ENCODE data around the gene NIPSNAP2. TPM values are rescaled to one million over a fixed set of nuclear protein-coding genes. Genes with fewer than 3 reads are reported as not detected.

The NIPSNAP2 gene
- polyA plus RNA-seq, 3 donors, result 43.2 to 97.5 (median 88.0) TPM

- Mint-ChIP-seq H3K27me3 (ENCODE audit: low read depth in 3 of 3) (peaks cover 0 to 9% (median 7%) of the 10 kb centered on the region in 3 donors), H3K4me3 (peak overlapping the region; percentile 88 to 94), H3K36me3 (peaks cover 20 to 26% of the 10 kb centered on the region in 2 donors), H3K4me1 (peaks cover 23% of the 10 kb centered on the region), H3K27ac (peak overlapping the region; percentile 90 to 97 (median 96)), H3K9me3 (no peaks in the 10 kb centered on the region)
- H4K20me1 ChIP-seq (ENCODE audit: insufficient read depth, low read length), result peaks cover 25% of the 10 kb centered on the region
- peaks cover 0 to 5% of the 10 kb centered on the region in 2 donors for H3K27me3 ChIP-seq (ENCODE audit: control insufficient read depth in 2 of 2, insufficient read depth in 2 of 2, low read length in 2 of 2)
- H3K27ac ChIP-seq (ENCODE audit: low read depth in 1 of 2, low read length in 2 of 2), result peak overlapping the region; percentile 88 to 92
- peak overlapping the region; percentile 80 for H3K4me2 ChIP-seq (replicated peaks; ENCODE audit: extremely low read depth, low read length, poor library complexity, severe bottlenecking)
- H3K4me3 ChIP-seq (replicated peaks in 1 of 3; ENCODE audit: low read depth in 2 of 3, low read length in 3 of 3), result peak overlapping the region; percentile 64 to 79 (median 66)
- peaks cover 8 to 19% of the 10 kb centered on the region in 2 donors for H3K36me3 ChIP-seq (replicated peaks in 1 of 2; ENCODE audit: control insufficient read depth in 1 of 2, insufficient read depth in 2 of 2, low read length in 2 of 2)
- H3K4me1 ChIP-seq (ENCODE audit: control insufficient read depth in 1 of 2, insufficient read depth in 2 of 2, low read length in 2 of 2), result peaks cover 18% of the 10 kb centered on the region in 2 donors
- WGBS (ENCODE audit: insufficient coverage), result 0% methylated on average over 3 of the region's 14 CpGs
- no peak for TF ChIP-seq CTCF (IDR thresholded peaks at IDR 0.05)
- peaks cover 45% of the 10 kb centered on the region for H3K79me2 ChIP-seq (ENCODE audit: insufficient read depth, low read length)
- H2AFZ ChIP-seq (ENCODE audit: insufficient read depth, low read depth, low read length, poor library complexity, severe bottlenecking), result peak overlapping the region; percentile 69
- no peaks in the 10 kb centered on the region for H3K9me3 ChIP-seq (replicated peaks in 1 of 2; ENCODE audit: control insufficient read depth in 1 of 2, insufficient read depth in 1 of 2, low read length in 2 of 2)
- DNase-seq, result no peak
- peak overlapping the region; percentile 80 for H3K9ac ChIP-seq (ENCODE audit: insufficient read depth, low read length, poor library complexity, severe bottlenecking)
- intact Hi-C loops (cut with micrococcal nuclease), result loop anchor here in 1 of 2 donors (10.0 kb wide), 1 partner anchor 370 kb away; no protein-coding TSS in a partner anchor
Measured at GRCh38 chr7:55965100-55965470, 700 bp downstream of the NIPSNAP2 start.

GRCh38 chr7:55965805-55966421 is 1.5 kb downstream of the NIPSNAP2 start:
- H3K27me3 Mint-ChIP-seq (ENCODE audit: low read depth in 3 of 3), result peaks cover 0 to 9% (median 7%) of the 10 kb centered on the region in 3 donors

More at GRCh38 chr7:55965805-55966421, 1.5 kb downstream of the NIPSNAP2 start:
- Histone ChIP-seq H3K79me2 (ENCODE audit: insufficient read depth, low read length) (peaks cover 53% of the 10 kb centered on the region), H3K4me2 (replicated peaks; ENCODE audit: extremely low read depth, low read length, poor library complexity, severe bottlenecking) (peak overlapping the region; percentile 80), H3K9me3 (replicated peaks in 1 of 2; ENCODE audit: control insufficient read depth in 1 of 2, insufficient read depth in 1 of 2, low read length in 2 of 2) (no peaks in the 10 kb centered on the region), H4K20me1 (ENCODE audit: insufficient read depth, low read length) (peaks cover 33% of the 10 kb centered on the region), H3K27me3 (ENCODE audit: control insufficient read depth in 2 of 2, insufficient read depth in 2 of 2, low read length in 2 of 2) (peaks cover 0 to 5% of the 10 kb centered on the region in 2 donors), H2AFZ (ENCODE audit: insufficient read depth, low read depth, low read length, poor library complexity, severe bottlenecking) (no peak overlapping the region), H3K36me3 (replicated peaks in 1 of 2; ENCODE audit: control insufficient read depth in 1 of 2, insufficient read depth in 2 of 2, low read length in 2 of 2) (peaks cover 9 to 24% of the 10 kb centered on the region in 2 donors), H3K4me1 (ENCODE audit: control insufficient read depth in 1 of 2, insufficient read depth in 2 of 2, low read length in 2 of 2) (peaks cover 18% of the 10 kb centered on the region in 2 donors), H3K9ac (ENCODE audit: insufficient read depth, low read length, poor library complexity, severe bottlenecking) (no peak overlapping the region), H3K27ac (ENCODE audit: low read depth in 1 of 2, low read length in 2 of 2) (peak overlapping the region in 1 of 2 donors; percentile 92), H3K4me3 (replicated peaks in 1 of 3; ENCODE audit: low read depth in 2 of 3, low read length in 3 of 3) (no peak overlapping the region)
- intact Hi-C loops (cut with micrococcal nuclease), result loop anchor here in 1 of 2 donors (10.0 kb wide), 1 partner anchor 371 kb away; no protein-coding TSS in a partner anchor
- no peak for TF ChIP-seq CTCF (IDR thresholded peaks at IDR 0.05)
- WGBS (ENCODE audit: insufficient coverage), result 96% methylated on average over 9 of the region's 13 CpGs
- H3K4me3 Mint-ChIP-seq, result peak overlapping the region in 1 of 2 donors; percentile 12
- no peaks in the 10 kb centered on the region for H3K9me3 Mint-ChIP-seq
- H3K36me3 Mint-ChIP-seq, result peaks cover 26 to 34% of the 10 kb centered on the region in 2 donors
- H3K4me1 Mint-ChIP-seq, result peaks cover 23% of the 10 kb centered on the region
- peak overlapping the region in 6 of 7 donors; percentile 30 to 97 (median 64) for H3K27ac Mint-ChIP-seq
- DNase-seq, result no peak
